ENCODE measurements around the gene TFAP2C.

The TFAP2C gene

GRCh38 chr20:56628873-56629463 lies at the start of gene TFAP2C:
Gene TFAP2C, plus strand, starts transcription at chr20:56629306. Its CDS starts 239 bp downstream, at chr20:56629545.
- peak; percentile 27 for DNase-seq

DNA sequence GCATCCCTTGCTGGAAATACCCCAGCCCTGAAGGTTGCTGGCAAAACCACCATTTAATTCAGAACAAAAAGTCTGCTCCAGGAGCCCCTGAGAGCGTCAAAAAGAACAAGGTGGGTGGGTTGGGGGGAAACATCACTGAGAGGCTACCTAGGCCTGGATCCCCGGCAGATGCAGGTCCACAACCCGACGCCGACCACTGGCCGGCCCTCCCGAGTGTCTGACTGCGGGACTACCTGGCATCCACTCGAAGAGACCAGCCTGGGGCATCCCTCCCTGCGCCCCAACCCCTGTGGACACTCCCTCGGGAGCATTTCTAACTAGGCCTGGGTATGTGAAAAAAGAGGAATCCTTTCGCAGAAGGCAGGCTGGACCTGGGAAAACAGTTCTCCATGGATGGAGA lies 48.9 kb upstream of the TFAP2C start:
- no peak for DNase-seq

DNA sequence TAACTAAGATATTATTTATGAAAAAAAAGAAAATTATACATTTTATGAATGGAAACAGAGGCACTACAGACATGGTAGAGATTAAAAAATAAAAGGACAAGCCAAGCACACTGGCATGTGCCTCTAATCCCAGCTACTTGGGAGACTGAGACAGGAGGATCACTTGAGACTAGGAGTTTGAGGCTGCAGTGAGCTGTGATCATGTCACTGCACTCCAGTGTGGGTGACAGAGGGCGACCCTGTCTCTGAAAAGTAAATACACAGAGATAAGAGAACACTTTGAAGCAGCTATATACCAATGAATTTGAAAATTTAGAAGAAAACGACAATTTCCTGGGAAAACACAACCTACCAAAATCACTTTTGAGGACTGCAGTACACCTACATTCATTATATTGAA lies 47.4 kb upstream of the TFAP2C start:
- DNase-seq = no peak

DNA sequence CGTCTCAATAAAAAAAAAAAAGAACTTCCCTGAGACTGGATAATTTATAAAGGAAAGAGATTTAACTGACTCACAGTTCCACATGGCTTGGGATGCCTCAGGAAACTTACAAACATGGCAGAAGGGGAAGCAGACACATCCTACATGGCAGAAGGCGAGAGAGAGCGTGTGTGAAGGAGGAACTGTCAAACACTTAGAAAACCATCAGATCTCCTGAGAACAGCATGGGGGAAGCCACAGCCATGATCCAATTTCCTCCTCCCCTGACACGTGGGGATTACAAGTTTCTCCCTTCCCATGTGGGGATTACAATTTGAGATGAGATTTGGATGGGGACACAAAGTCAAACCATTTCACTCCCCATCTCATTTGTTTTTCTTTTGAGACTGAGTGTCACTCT lies 46.6 kb upstream of the TFAP2C start:
- DNase-seq = no peak

GRCh38 chr20:56584916-56585315 lies 44.2 kb upstream of the TFAP2C start:
- DNase-seq = no peak

GRCh38 chr20:56587307-56588041 lies 41.6 kb upstream of the TFAP2C start:
- no peak for DNase-seq

DNA sequence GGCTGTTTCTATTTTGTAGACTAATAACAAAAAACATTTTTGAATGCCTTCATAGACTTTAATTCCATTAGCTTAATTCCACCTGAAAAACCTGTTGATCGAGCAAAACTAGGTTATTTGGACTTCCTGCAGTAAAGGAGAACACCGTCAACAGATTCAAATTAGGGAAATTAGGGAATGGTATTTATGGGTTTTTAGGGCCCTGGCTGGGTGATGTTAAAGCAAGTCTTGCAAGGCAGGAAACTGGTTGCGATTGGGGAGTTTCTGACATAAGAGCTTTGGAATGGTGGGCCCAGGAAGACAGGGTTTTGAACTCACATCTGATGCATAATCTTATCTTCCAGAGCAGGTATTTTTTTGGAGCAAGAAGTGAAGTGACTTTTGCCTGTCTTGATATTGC lies 40.1 kb upstream of the TFAP2C start:
- no peak for DNase-seq

DNA sequence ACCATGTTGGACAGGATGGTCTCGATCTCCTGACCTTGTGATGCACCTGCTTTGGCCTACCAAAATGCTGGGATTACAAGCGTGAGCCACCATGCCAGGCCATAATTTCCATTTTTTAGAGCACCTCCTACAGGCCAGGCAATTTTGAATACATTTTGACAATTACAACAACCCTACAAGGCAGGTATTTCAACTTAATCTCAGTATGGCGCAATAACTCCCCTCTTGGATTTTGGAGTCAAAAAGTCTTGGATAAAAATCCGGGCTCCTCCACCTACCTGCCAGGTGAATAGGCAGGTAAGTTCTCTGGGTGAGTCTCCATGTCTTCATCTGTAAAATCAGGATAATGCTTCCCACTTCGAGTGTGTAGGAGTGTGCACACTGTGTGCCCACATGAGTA lies 39.5 kb upstream of the TFAP2C start:
- no peak for DNase-seq

- no peak for DNase-seq
Observed at GRCh38 chr20:56590888-56591287, 38.2 kb upstream of the TFAP2C start.

DNA sequence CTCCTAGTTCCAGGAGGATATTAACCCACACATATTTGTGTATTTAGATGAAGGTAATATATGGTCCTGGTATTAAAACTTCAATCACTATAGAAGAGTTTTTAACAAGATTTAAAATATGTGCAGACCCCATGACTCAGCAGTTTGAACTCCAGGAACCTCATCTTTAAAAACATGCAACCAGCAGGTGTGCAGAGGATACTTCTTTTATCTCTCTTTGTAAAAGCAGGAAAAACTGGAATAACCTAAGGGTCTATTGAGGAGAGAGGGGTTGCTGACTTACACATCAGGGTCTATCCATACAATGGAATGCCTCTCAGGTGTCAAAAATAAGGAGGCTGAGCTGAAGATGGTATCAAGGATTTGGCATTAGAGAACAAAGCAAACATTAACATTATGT lies 36.9 kb upstream of the TFAP2C start:
- DNase-seq = no peak

- DNase-seq = no peak
Observed at GRCh38 chr20:56592817-56593216, 36.3 kb upstream of the TFAP2C start.

GRCh38 chr20:56595746-56596475 lies 33.2 kb upstream of the TFAP2C start:
- DNase-seq = no peak

DNA sequence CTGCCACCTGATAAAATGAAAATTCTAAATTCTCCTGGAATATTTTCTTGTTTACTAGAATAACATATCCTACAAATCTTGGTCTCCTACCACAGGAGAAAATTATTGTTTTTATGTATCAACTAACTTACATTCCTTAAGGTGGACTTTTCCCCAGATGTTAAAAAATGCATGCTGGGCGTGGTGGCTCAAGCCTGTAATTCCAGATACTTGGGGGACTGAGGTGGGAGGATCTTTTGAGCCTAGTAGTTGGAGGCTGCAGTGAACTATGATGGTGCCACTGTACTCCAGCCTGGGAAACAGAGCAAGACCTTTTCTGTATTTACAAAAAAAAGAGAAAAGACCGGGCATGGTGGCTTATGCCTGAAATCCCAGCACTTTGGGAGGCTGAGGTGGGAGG lies 27.9 kb upstream of the TFAP2C start:
- DNase-seq = no peak

DNA sequence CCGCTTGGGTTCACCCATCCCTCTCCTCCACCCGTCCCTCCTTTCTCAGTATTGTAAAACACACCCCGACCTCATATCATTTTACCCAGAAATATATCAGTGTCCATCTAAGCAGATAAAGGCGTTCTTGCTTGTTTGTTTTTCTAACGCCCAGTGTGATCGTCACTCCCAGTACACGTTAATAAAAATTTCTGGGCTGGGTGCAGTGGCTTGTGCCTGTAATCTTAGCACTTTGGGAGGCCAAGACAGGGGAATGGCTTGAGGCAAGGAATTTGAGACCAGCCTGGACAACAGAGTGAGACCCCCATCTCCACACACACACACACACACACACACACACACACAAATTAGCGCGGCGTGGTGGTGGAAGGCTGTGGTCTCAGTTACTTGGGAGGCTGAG lies 24.4 kb upstream of the TFAP2C start:
- no peak for DNase-seq

GRCh38 chr20:56605261-56605996 lies 23.7 kb upstream of the TFAP2C start:
- DNase-seq = no peak

GRCh38 chr20:56606174-56606945 lies 22.7 kb upstream of the TFAP2C start:
- DNase-seq = no peak

DNA sequence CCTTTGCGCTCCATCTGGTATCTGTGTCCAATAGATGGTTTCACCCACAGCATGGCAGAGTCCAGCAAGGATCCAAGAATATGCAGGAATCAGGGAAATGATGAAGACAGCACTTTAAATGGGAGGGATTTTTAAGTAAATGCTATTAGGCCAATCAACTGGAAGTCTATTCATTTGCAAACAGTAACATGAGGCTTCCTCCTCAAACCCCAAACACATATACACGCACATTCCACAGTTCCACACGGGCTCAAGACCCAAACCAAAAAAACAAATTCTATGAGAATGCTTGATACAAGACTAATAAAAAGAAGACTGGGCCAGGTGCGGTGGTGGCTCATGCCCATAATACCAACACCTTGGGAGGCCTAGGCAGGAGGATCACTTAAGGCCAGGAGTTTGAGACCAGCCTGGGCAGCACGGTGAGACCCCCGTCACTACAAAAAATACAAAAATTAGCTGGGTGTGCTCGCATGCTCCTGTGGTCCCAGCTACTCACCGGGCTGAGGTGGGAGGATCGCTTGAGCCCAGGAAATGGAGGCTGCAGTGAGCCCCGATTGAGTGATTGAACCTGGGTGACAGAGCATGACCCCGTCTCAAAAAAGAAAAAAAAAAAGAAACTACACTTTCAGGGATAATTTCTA lies 21.9 kb upstream of the TFAP2C start:
- DNase-seq = no peak

- no peak for DNase-seq
Observed at GRCh38 chr20:56608376-56608775, 20.7 kb upstream of the TFAP2C start.

GRCh38 chr20:56609321-56609720 lies 19.8 kb upstream of the TFAP2C start:
- no peak for DNase-seq

- no peak for DNase-seq
Observed at GRCh38 chr20:56610098-56610497, 19.0 kb upstream of the TFAP2C start.

DNA sequence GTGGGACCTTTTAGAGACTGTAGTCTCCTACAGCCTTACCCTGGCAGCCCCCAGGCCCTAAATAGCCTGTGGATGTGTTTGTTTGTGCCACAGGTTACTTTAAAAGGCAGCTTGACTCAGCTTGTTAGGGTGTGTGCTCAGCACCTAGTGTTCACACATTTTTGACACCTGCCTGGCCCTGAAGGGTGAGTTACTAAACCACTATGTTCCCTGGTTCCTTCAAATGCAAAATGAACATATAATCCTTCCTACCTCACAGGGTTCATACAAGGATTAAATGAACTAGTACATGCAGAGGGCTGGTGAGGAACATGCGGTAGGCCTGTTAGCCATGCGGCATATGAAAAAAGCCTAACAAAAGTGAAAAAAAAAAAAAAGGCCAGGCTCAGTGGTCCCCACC lies 14.9 kb upstream of the TFAP2C start:
- DNase-seq = no peak

- no peak for DNase-seq
Observed at GRCh38 chr20:56616716-56617115, 12.4 kb upstream of the TFAP2C start.
